Uterus (tissue), 4 donors: ENCODE data around the gene CILP2. TPM values are rescaled to one million over a fixed set of nuclear protein-coding genes. Genes with fewer than 3 reads are reported as not detected.

ENCODE experiments used
- DNase-seq, 2 donors: peaks; one replicate each; pipeline ENCODE4 v3.0.0-alpha.2; 2019 to 2020
- H3K27ac ChIP-seq, 2 donors: fragments of 200-600 bp; sonication (generic); 1 replicate in 1 of 2; 2 replicates in 1 of 2; pipeline ENCODE4 v1.5.1; 2016 to 2018
- H3K27me3 ChIP-seq, 2 donors: fragments of 200-600 bp; sonication (generic); one replicate each; pipeline ENCODE4 v1.5.1; 2018 to 2019; ENCODE audit warnings: control low read depth in 1 of 2
- H3K36me3 ChIP-seq, 2 donors: fragments of 200-600 bp; sonication (generic); one replicate each; pipeline ENCODE4 v1.5.1; 2019; ENCODE audit warnings: control low read depth in 1 of 2
- H3K4me1 ChIP-seq, 2 donors: fragments of 200-600 bp; sonication (generic); one replicate each; pipeline ENCODE4 v1.5.1; 2018 to 2019; ENCODE audit warnings: control low read depth in 1 of 2
- H3K4me3 ChIP-seq, 2 donors: fragments of 200-600 bp; sonication (generic); 1 replicate in 1 of 2; 2 replicates in 1 of 2; pipeline ENCODE4 v1.5.1; 2018 to 2019; ENCODE audit warnings: mild to moderate bottlenecking in 1 of 2
- H3K9me3 ChIP-seq, 2 donors: fragments of 200-600 bp; sonication (generic); one replicate each; pipeline ENCODE4 v1.5.1; 2019; ENCODE audit warnings: control low read depth in 1 of 2
- POLR2A ChIP-seq, 2 donors: fragments of 450-650 bp; IDR thresholded peaks; one replicate each; pipeline ENCODE4 v1.6.1; 2016; ENCODE audit warnings: antibody characterized with exemption in 2 of 2, mild to moderate bottlenecking in 1 of 2, moderate library complexity in 1 of 2
- intact Hi-C: fragments of 100-400 bp; cut with DNase I; formaldehyde crosslinking; loops from one replicate; pipeline ENCODE4 v1.15.1; 2023; ENCODE audit warnings: low total_unique reads
- total RNA-seq, 4 donors: library from RNA; depleted of rRNA in 3 of 4; stranded (reverse); fragments of >200 nt in 3 of 4; gene quantifications; one replicate each; pipeline versions ENCODE4 v1.1.0 to v1.2.4, GENCODE V29; 2014 to 2023
- TF ChIP-seq, protein P1 (sequence below), 4 experiments: fragments of 200-600 bp in 2 of 4; fragments of 450-650 bp in 2 of 4; sonication (generic) in 2 of 4; IDR thresholded peaks; one replicate each; pipeline ENCODE4 v1.5.1; 2016 to 2019; ENCODE audit warnings: antibody characterized with exemption in 4 of 4, mild to moderate bottlenecking in 2 of 4, moderate library complexity in 1 of 4
- donor health status: DM: yes; HTN: yes; CAD: no.

The CILP2 gene
- total RNA-seq, 4 donors from 2014 or later, result 0.15 to 1.2 TPM; not detected in 2

DNA sequence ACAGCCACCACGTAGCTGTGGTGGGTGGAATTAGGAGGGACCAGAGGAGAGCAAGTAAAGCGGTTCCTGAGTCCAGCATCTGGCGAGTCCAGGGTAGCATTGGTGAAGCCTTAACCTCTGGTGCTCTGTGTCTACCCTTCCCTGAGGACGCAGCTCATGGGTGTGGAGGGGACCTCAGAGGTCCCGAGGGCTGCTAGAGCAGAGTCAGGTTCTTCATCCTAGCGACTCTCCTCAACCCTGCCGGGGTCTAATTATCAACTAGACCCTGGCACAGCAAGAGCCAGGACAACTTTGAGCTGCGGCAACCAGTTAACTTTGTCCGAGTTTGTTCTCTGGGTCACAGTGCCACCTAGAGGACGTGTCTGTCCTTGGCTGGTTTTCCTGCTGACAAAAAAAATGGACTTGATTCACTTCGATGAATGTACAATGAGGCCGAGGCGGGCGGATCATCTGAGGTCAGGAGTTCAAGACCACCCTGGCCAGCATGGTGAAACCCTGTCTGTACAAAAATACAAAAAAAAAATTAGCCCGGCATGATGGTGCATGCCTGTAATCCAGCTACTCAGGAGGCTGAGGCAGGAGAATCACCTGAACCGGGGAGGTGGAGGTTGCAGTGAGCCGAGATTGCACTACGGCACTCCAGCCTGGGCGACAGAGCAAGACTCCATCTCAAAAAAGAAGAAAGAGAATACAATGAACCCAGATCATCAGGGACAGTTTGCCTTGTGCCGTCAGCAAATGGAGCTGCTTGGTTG lies 47.7 kb upstream of the CILP2 start:
- Histone ChIP-seq H3K36me3 (no peaks in the 10 kb centered on the region), H3K27me3 (no peaks in the 10 kb centered on the region), H3K27ac (peak overlapping the region; percentile 66 to 78), H3K4me1 (peaks cover 6 to 31% of the 10 kb centered on the region in 2 donors), H3K4me3 (no peak overlapping the region), H3K9me3 (no peaks in the 10 kb centered on the region)
- peak; percentile 82 for DNase-seq
- intact Hi-C loops, result no loop called here
- TF ChIP-seq POLR2A (IDR thresholded peaks at IDR 0.05), result no peak
- TF ChIP-seq, protein P1, sequence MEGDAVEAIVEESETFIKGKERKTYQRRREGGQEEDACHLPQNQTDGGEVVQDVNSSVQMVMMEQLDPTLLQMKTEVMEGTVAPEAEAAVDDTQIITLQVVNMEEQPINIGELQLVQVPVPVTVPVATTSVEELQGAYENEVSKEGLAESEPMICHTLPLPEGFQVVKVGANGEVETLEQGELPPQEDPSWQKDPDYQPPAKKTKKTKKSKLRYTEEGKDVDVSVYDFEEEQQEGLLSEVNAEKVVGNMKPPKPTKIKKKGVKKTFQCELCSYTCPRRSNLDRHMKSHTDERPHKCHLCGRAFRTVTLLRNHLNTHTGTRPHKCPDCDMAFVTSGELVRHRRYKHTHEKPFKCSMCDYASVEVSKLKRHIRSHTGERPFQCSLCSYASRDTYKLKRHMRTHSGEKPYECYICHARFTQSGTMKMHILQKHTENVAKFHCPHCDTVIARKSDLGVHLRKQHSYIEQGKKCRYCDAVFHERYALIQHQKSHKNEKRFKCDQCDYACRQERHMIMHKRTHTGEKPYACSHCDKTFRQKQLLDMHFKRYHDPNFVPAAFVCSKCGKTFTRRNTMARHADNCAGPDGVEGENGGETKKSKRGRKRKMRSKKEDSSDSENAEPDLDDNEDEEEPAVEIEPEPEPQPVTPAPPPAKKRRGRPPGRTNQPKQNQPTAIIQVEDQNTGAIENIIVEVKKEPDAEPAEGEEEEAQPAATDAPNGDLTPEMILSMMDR (IDR thresholded peaks at IDR 0.05), result peak; percentile 81 to 88 (median 84)

DNA sequence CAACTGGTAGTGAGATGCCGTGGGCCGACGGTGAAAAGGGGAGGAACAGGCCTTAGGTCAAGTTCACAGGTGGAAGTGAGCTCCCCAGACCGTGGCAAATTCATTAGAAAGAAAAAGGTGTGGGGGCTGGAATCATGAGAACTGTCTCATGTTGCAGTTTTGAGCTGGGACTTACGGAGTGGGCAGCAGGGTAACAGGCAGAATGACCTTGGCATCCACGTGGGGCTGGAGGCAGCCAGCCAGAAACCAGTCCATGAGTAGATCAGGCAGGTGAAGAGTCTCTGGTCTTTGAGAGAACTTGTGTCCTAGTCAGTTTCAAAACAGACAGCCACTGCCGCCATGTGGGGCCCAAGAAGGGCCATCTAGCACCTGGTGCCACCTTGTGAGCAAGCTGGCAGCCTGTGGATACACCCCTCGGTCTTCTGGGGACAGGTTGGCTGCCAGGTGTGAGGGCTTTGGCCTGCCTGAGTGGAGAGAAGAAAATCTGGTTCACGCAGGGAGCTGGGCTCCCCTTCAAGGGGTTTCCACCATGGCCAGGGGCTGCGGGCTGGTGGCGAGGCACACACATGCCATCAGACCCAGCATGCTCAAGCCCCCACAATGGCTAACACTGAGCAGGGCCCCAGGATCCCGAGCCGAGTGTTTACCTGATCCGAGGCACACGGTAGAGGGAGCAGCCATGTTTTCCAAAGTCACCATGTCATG lies 46.6 kb upstream of the CILP2 start:
- DNase-seq, result no peak
- intact Hi-C loops, result no loop called here
- Histone ChIP-seq H3K9me3 (no peaks in the 10 kb centered on the region), H3K27me3 (no peaks in the 10 kb centered on the region), H3K4me1 (peaks cover 6 to 24% of the 10 kb centered on the region in 2 donors), H3K27ac (no peak overlapping the region), H3K4me3 (no peak overlapping the region), H3K36me3 (no peaks in the 10 kb centered on the region)
- TF ChIP-seq POLR2A (IDR thresholded peaks at IDR 0.05), result no peak
- TF ChIP-seq, protein P1 (IDR thresholded peaks at IDR 0.05), result no peak

DNA sequence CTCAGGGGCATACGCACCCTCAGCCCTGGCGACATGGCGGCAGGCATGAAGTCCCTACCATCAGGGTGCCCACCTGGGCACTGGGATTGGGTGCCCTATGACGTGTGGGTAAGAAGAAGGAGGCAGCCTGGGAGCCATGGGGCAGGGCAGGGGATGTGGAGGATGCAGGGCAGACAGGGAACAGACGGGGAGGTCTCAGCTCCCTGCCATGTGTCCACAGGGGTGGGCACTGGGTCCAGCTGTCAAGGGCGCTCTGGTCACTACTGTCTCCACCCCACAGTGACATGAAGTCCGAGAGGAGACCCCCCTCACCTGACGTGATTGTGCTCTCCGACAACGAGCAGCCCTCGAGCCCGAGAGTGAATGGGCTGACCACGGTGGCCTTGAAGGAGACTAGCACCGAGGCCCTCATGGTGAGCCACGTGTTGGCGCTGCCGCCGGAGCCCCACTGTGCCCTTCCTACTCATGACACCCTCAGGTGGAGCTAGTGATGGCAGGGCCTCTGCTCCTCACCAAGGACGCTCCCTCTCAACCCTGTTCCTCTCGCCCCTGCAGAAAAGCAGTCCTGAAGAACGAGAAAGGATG lies 45.9 kb upstream of the CILP2 start:
- no peak overlapping the region for H3K4me3 ChIP-seq
- DNase-seq, result no peak
- no peak for TF ChIP-seq POLR2A (IDR thresholded peaks at IDR 0.05)
- TF ChIP-seq, protein P1 (IDR thresholded peaks at IDR 0.05), result no peak
- H3K27ac ChIP-seq, result no peak overlapping the region
- H3K36me3 ChIP-seq, result no peaks in the 10 kb centered on the region
- no peaks in the 10 kb centered on the region for H3K9me3 ChIP-seq
- peaks cover 6 to 24% of the 10 kb centered on the region in 2 donors for H3K4me1 ChIP-seq
- intact Hi-C loops, result no loop called here
- H3K27me3 ChIP-seq, result no peaks in the 10 kb centered on the region

DNA sequence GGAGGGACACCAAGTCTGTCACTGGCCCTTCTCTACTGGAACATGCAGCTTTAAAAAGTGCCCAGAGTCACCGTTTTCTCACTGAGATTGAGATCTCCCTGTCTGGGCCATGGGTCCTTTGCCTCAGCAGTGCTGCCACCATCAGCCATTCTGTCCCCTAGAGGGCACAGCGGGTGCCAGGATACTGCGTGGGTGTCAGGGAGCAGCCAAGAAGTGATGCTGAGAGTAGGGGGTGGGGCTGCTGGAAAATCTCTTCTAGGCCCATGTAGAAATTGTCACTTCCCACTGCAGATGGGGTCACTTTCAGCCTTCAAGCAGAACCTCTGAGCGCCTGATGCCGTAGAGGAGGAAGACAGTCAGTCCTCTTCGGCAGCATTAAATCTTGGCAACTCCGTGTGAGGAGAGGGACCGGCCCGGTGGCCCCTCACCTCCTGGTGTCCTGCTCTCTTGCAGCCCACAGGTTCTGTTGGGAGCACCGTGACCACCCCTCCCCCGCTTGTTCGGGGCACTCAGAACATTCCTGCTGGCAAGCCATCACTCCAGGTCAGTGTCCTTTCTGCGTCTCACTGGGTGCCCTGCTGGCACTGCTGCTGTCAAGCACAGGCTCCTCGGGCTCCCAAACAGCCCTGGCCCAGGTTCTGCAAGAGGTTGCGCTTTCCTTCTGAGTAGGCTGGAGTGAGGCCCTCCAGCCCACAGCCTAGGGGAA lies 44.1 kb upstream of the CILP2 start:
- no peaks in the 10 kb centered on the region for H3K27me3 ChIP-seq
- no peak overlapping the region for H3K4me3 ChIP-seq
- H3K36me3 ChIP-seq, result no peaks in the 10 kb centered on the region
- intact Hi-C loops, result no loop called here
- no peak for DNase-seq
- H3K4me1 ChIP-seq, result peaks cover under 1 to 14% of the 10 kb centered on the region in 2 donors
- H3K27ac ChIP-seq, result no peak overlapping the region
- TF ChIP-seq, protein P1 (IDR thresholded peaks at IDR 0.05), result no peak
- TF ChIP-seq POLR2A (IDR thresholded peaks at IDR 0.05), result no peak
- H3K9me3 ChIP-seq, result no peaks in the 10 kb centered on the region
